Type B pancreatic cell (in vitro differentiated cells): ENCODE measurements around the gene LRP11. TPM values are rescaled to one million over a fixed set of nuclear protein-coding genes. Genes with fewer than 3 reads are reported as not detected.

Experiments used
- DNase-seq: peaks from one replicate; pipeline ENCODE4 v3.0.0; 2021; ENCODE audit warnings: mixed read lengths; ENCODE audit not compliant: unreplicated experiment; ENCODE audit errors: extremely low spot score
- H3K27ac Mint-ChIP-seq: 2 replicates; pipeline ENCODE4 v1.8.0; 2021; ENCODE audit warnings: mild to moderate bottlenecking, mixed read lengths
- H3K27me3 Mint-ChIP-seq: 2 replicates; pipeline ENCODE4 v1.8.0; 2021; ENCODE audit warnings: mixed read lengths
- H3K36me3 Mint-ChIP-seq: 2 replicates; pipeline ENCODE4 v1.8.0; 2021; ENCODE audit warnings: mixed read lengths
- H3K4me1 Mint-ChIP-seq: one replicate; pipeline ENCODE4 v1.8.0; 2021; ENCODE audit warnings: mixed read lengths; ENCODE audit not compliant: unreplicated experiment
- H3K4me3 Mint-ChIP-seq: 2 replicates; pipeline ENCODE4 v1.8.0; 2021; ENCODE audit warnings: mild to moderate bottlenecking, mixed read lengths
- H3K9me3 Mint-ChIP-seq: 2 replicates; pipeline ENCODE4 v1.8.0; 2021; ENCODE audit warnings: mixed read lengths
- CTCF ChIP-seq: fragments of 200-600 bp; sonication (generic); conservative IDR thresholded peaks from 2 replicates; pipeline ENCODE4 v1.5.0; 2021; ENCODE audit warnings: antibody characterized with exemption, mild to moderate bottlenecking
- total RNA-seq: library from RNA; stranded (reverse); gene quantifications from 2 replicates; pipeline ENCODE4 v1.2.1, GENCODE V29; 2021; ENCODE audit warnings: low replicate concordance

The LRP11 gene
- total RNA-seq, 1 donor from 2014 or later = 56.6 TPM

GRCh38 chr6:149823013-149823412 is 41.1 kb downstream of the LRP11 start:
- DNase-seq = no peak
- Mint-ChIP-seq H3K4me1 (no peaks in the 10 kb centered on the region), H3K4me3 (no peak overlapping the region), H3K27me3 (no peaks in the 10 kb centered on the region), H3K36me3 (peaks cover 6% of the 10 kb centered on the region), H3K9me3 (no peaks in the 10 kb centered on the region), H3K27ac (no peak overlapping the region)
- TF ChIP-seq CTCF = no peak

- H3K4me3 Mint-ChIP-seq = no peak overlapping the region
- TF ChIP-seq CTCF = no peak
- peaks cover 4% of the 10 kb centered on the region for H3K36me3 Mint-ChIP-seq
- H3K27ac Mint-ChIP-seq = no peak overlapping the region
- no peaks in the 10 kb centered on the region for H3K27me3 Mint-ChIP-seq
- no peaks in the 10 kb centered on the region for H3K9me3 Mint-ChIP-seq
- H3K4me1 Mint-ChIP-seq = no peaks in the 10 kb centered on the region
- no peak for DNase-seq
These were observed 42.7 kb downstream of the LRP11 start for GRCh38 chr6:149821492-149821891.

- no peak for TF ChIP-seq CTCF
- H3K4me1 Mint-ChIP-seq = no peaks in the 10 kb centered on the region
- no peak overlapping the region for H3K27ac Mint-ChIP-seq
- H3K36me3 Mint-ChIP-seq = no peaks in the 10 kb centered on the region
- H3K27me3 Mint-ChIP-seq = no peaks in the 10 kb centered on the region
- DNase-seq = no peak
- H3K4me3 Mint-ChIP-seq = no peak overlapping the region
- H3K9me3 Mint-ChIP-seq = no peaks in the 10 kb centered on the region
These were observed 43.7 kb downstream of the LRP11 start for GRCh38 chr6:149820506-149820905.

DNA sequence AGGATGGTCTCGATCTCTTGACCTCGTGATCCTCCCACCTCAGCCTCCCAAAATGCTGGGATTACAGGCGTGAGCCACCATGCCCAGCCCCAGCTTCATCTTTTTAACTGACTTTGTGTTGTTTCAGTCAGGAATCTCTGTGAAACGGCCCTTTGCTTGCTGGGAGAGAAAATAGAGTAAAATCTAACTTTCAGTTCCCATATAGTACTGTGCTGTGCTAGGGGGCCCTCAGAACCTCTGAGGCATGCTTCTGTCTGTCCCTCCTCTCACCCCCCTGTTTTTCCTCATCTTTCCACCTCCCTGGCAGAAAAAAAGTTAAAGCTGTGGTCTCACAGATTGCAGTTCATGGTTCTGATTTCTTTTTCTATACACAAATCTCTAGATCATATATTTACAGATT is 48.4 kb downstream of the LRP11 start:
- Mint-ChIP-seq H3K4me1 (no peaks in the 10 kb centered on the region), H3K27me3 (no peaks in the 10 kb centered on the region), H3K36me3 (peaks cover 3% of the 10 kb centered on the region), H3K9me3 (no peaks in the 10 kb centered on the region), H3K27ac (no peak overlapping the region), H3K4me3 (no peak overlapping the region)
- no peak for TF ChIP-seq CTCF
- DNase-seq = no peak

GRCh38 chr6:149813351-149813750 is 50.8 kb downstream of the LRP11 start:
- DNase-seq = no peak
- Mint-ChIP-seq H3K4me3 (no peak overlapping the region), H3K4me1 (no peaks in the 10 kb centered on the region), H3K36me3 (peaks cover 3% of the 10 kb centered on the region), H3K27me3 (no peaks in the 10 kb centered on the region), H3K27ac (no peak overlapping the region), H3K9me3 (no peaks in the 10 kb centered on the region)
- TF ChIP-seq CTCF = no peak

- Mint-ChIP-seq H3K9me3 (no peaks in the 10 kb centered on the region), H3K4me1 (no peaks in the 10 kb centered on the region), H3K27ac (no peak overlapping the region)
These were observed 54.4 kb downstream of the LRP11 start for GRCh38 chr6:149809798-149810197.

More at GRCh38 chr6:149809798-149810197, 54.4 kb downstream of the LRP11 start:
- DNase-seq = no peak
- peaks cover 3% of the 10 kb centered on the region for H3K36me3 Mint-ChIP-seq
- no peak for TF ChIP-seq CTCF
- H3K27me3 Mint-ChIP-seq = no peaks in the 10 kb centered on the region
- H3K4me3 Mint-ChIP-seq = no peak overlapping the region
